IMR-90 (cell line): Measurements from ENCODE around the gene SLC25A24.
"Not testable (repeated sequence)": the region's sequence is repeated elsewhere in the genome, so short reads cannot be mapped to it uniquely, and the experiment has no call there.

Experiments
- POLR2A ChIP-seq: IDR thresholded peaks from 2 replicates; pipeline ENCODE4 v1.6.1; 2012; ENCODE audit warnings: mild to moderate bottlenecking, low read depth, low read length
- TF ChIP-seq, protein P1 (sequence below): conservative IDR thresholded peaks from 2 replicates; pipeline ENCODE4 v1.5.1; 2012; ENCODE audit warnings: mild to moderate bottlenecking, low read depth, low read length, improper control_type of control experiment

- TF ChIP-seq, protein P1, sequence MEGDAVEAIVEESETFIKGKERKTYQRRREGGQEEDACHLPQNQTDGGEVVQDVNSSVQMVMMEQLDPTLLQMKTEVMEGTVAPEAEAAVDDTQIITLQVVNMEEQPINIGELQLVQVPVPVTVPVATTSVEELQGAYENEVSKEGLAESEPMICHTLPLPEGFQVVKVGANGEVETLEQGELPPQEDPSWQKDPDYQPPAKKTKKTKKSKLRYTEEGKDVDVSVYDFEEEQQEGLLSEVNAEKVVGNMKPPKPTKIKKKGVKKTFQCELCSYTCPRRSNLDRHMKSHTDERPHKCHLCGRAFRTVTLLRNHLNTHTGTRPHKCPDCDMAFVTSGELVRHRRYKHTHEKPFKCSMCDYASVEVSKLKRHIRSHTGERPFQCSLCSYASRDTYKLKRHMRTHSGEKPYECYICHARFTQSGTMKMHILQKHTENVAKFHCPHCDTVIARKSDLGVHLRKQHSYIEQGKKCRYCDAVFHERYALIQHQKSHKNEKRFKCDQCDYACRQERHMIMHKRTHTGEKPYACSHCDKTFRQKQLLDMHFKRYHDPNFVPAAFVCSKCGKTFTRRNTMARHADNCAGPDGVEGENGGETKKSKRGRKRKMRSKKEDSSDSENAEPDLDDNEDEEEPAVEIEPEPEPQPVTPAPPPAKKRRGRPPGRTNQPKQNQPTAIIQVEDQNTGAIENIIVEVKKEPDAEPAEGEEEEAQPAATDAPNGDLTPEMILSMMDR: not testable (repeated sequence)
- TF ChIP-seq POLR2A: not testable (repeated sequence)
Measured at GRCh38 chr1:108217515-108218174, 17.5 kb upstream of the SLC25A24 start.
